Amygdala (tissue), 56 donors: Measurements from ENCODE around the gene BIRC2.

ENCODE experiments used
- DNase-seq, 56 donors: peaks; one replicate each; lab custom pipeline; 2025; lab: John Stamatoyannopoulos, UW

Gene BIRC2

DNA sequence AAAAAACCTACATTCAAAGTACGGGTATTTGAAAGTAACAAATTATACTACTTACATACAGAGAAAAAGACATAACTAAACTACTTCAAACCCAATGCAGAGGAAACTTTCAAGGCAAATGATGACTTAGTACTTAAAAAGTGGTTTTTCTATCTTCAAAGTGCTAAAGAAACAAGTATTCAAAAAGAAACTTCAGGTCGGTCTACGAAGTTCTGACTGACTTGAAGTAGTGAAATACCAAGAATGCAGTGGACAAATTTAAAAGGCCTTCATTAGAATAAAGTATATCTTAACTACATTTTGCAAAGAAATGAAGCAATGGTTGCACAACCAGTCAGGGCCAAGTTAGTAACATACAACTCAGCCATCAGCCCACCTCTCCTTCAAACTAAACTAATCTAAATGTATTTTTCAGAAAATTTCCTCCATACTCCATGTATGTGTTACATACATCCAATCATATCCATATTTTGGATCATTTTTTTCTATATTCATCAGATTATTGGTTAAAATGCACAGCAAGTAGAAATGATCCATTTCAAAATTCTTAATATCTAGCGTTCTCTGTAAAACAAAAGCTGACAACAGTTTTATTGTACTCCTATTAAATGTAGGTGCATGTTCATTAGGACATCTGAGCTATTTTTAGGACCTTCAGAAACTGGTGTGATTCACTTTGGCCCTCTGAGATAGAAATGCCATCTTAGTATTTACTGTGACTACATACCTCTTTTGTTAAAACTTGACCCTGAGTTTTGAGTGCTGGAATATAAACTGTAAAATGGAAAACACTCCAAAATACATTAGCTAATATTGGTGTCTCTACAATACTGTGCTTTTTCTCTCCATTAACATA lies 49.9 kb downstream of the BIRC2 start:
- no peak for DNase-seq

DNA sequence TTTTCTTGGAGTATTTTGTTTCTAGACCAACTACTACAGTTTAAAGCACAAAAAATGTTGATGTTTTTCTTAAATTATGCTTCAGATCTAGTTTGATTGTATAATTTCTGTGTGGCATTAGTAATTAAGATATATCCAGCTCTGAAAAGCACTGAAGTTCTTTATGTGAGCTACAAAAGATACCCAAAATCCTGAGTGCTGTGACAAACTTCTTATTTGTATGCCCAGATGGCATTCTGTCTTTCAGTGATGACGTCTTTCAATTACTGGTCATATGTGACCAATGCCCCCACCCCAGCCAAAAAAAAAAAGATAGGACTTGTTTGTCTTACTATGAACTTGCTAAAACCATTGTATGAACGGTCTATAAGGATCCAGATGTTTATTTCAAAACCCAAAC lies 51.3 kb downstream of the BIRC2 start:
- DNase-seq = no peak

DNA sequence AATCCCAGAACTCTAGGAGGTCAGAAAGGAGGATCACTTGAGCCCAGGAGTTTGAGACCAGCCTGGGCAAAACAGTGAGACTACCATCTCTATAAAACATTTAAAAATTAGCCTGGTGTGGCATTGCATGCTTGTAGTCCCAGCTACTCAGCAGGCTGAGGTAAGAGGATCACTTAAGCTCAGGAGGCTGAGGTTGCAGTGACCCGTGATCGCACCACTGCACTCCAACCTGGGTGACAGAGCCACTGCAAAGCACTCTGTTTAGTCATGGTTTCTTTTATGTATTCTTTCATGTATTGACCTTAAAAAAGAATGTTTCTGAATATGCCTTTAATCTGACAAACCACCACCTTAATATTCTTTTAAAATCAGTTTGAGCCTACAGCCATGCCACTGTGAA lies 52.2 kb downstream of the BIRC2 start:
- DNase-seq = no peak

DNA sequence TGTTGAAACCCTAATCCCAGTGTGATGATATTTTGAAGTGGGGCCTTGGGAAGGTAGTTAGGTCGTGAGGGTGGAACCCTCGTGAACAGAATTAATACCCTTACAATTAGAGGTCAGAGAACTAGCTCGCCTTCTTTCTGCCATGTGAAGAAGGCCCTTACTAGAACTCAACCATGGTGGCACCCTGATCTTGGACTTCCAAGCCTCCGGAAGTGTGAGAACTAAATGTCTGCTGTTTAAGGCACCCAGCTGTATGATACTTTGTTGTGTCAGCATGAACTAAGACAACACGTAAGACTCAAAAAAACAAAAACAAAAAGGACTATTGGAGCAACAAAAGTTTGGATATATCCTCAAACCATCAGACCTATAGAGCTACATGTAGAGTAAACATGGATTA lies 53.6 kb downstream of the BIRC2 start:
- DNase-seq = no peak

DNA sequence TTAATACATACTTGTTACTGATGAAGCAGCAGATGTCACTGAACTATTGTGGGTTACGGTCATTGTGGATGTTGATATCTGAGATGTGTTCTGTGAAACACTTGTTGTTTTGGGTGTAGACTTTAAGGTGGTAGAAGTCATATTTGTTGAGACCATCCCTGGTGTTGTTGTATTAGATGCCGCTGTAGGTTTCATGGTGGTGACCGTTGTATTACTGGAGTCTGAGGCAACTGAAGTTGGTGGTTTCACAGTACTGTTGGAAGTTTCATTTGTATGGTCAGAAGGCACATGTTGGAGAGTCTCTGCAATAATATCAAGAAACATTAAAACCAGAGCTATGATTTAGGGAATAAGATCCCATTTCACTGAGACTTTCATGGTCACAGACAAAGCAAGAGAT lies 54.9 kb downstream of the BIRC2 start:
- DNase-seq = no peak

DNA sequence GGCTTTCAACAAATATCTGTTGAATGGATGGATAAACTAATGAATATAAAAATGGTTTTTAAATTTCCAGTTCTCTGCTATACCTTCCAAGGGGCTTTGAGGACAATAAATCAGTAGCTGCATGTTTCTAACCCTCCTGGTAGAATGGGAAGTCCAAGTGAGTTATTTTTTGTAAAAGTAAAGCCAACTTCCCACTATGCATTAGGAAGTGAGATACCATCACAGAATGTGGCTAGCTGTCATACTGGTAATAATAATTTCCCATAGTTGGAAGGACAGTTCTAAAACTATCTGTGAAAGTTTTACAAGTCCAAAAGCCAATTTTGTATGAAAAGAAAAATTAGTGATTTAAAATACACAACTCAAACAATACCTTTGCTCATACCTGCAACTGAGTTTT lies 55.5 kb downstream of the BIRC2 start:
- DNase-seq = no peak

DNA sequence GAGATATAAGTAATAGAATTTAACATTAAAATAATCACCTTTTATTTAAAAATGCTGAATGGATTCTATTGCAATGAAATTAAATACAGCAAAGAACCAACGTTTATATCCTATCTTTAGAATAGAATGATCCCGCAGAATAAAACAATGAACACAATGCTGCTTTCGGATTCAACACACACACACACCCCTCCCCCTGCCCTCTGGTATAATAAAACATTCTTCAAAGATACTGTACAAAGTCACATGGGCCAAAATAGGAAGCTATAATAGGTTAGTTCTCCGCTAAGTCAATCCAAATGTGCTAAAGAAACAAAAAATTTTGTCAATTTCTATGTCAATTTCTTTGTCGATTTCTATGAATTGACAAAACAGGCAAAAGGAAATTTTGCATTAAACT lies 58.5 kb downstream of the BIRC2 start:
- DNase-seq = no peak

DNA sequence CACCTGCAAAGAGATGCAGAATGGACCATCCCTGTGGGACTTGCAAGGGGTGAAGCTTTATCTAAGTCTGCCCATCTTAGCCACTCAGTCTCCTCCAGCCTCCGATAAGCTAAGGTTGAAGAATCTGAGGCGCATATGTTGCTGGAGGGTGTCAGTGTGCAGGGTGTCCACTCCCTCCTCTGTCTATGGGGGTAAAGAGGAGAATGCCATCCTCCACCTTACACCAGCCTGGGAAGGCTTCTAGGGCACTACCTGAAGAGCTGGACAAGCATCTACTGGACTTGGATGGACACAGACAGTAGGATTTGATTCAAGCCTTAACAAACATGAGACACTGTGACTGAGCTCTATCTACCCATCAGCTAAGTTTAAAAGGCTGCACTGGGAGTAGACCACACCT lies 59.1 kb downstream of the BIRC2 start:
- no peak for DNase-seq

DNA sequence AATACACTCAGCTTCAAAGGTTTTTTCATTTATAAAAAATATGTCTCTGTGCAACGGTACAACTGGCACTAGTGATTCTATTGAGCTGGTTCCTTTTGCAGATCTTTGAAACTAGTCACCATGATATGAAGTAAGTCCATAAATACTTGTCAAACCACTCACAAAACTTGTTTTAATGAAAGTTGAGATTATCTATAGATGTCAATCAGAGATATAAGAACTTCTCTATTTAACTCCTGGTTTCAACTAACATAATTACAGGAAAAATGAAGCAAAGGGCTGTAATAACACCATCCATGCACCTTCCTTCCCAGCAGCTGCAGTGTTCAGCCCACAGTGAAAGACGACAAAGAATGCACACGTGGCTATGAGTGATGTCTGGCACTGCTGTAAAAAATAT lies 60.9 kb downstream of the BIRC2 start:
- no peak for DNase-seq

DNA sequence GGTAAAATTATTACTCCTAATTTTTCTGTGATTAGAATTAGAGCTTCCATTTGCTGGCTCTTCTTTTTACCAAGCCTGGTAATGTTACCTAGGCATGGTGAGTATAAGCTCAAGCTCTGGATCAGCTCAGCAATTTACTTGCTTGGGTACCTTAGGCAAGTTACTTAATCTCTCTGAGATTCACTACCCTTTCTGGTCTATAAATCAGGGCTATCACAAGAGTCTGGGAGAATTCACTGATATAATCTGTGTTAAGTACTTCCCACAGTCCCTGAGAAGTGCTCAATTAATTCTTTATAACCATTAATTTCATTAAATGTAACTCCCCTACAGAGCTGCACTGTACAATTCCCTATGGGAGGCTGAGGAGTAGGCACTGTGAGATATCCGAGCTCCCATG lies 61.3 kb downstream of the BIRC2 start:
- DNase-seq = no peak

DNA sequence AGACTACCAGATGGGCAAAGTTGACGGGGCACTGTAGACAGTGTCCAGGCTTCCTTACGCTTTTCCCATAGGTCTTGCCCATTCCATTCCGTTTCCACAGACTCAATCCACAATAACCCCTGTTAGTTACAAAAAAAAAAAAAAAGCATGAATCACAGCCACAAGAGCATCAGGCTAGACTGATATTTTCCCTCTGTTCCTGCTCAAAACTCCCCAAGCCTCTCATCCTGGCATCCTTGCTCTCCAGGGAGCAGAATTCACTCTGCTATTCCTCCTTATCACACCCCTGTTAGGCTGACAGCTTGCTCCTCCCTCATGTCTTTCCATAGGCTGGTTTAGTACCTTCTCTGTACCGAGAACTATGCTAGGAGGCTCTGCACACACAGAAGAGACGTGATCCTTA lies 63.4 kb downstream of the BIRC2 start:
- no peak for DNase-seq

DNA sequence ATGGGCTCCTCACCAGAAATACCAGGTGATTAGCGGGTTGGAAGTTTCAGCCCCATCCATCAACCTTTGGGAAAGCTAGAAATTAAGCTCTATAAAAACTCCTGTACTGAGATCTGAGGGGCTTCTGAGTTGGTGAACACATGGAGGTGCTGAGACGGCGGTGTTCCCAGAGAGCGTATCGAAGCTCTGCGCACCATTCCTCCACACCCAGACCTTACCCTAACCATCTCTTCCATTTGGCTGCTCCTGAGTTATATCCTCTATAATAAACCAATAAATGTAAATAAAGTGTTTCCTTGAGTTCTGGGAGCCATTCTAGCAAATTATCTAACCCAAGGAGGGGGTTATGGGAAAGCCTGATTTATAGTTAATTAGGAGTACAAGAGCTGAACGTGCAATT lies 64.1 kb downstream of the BIRC2 start:
- no peak for DNase-seq

DNA sequence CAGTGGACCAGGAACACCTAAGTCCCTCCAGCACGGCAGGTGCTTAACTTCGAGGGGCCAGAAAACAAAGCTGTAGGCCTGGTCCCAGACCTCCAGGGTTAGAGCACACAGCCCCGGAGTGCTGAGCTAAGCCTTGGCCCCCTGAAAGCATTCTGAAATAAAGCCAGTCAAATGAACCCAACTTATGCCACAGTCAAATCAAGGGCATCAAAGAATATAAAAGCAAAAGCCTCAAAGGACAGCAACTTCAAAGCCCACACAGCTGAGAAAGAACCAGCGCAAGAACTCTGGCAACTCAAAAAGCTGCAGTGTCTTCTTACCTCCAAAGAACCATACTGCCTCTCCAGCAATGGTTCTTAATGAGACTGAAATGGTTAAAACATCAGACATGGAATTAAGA lies 66.5 kb downstream of the BIRC2 start:
- no peak for DNase-seq

DNA sequence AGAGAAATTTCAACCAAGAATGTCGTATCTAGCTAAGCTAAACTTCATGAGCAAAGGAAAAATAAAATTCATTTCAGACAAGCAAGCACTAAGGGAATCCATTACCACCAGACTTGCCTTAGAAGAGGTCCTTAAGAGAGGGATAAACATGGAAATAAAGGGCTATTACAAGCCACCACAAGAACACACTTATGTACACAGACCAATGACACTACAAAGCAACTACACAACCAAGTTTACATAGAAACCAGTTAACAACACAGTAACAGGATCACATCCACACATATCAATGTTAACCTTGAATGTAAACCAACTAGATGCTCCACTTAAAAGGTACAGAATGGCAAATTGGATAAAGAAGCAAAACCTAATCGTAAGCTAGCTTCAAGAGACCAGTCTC lies 67.5 kb downstream of the BIRC2 start:
- no peak for DNase-seq

DNA sequence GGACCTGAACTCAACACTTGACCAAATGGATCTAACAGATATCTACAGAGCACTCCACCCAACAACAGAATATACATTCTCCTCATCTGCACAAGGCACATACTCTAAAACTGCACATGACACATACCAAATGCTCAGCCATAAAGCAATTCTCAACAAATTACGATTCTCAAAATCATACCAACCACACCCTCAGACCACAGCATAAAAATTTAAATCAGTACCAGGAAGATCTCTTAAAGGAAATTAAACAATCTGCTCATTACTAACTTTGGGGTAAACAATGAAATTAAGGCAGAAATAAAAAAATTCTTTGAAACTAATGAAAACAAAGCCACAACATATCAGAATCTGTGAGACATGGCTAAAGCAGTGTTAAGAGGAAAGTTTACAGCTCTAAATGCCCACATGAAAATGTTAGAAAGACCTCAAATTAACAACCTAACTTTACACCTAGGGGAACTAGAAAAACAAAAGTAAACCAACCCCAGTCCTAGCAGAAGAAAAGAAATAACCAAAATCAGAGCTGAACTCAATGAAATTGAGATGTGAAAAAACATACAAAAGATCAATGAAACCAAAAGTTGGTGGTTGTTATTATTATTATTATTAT lies 68.4 kb downstream of the BIRC2 start:
- no peak for DNase-seq

DNA sequence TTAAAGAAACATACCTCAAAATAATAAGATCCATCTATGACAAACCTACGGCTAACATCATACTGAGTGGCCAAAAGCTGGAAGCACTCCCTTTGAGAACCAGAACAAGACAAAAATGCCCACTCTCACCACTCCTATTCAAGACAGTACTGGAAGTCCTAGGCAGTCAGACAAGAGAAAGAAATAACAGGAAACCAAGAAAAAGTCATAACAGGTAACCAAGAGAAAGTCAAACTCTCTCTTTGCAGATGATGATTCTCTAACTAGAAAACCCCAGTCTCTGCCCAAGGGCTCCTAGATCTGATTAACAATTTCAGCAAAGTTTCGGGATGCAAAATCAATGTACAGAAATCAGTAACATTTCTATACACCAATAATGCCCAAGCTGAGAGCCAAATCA lies 70.0 kb downstream of the BIRC2 start:
- no peak for DNase-seq

DNA sequence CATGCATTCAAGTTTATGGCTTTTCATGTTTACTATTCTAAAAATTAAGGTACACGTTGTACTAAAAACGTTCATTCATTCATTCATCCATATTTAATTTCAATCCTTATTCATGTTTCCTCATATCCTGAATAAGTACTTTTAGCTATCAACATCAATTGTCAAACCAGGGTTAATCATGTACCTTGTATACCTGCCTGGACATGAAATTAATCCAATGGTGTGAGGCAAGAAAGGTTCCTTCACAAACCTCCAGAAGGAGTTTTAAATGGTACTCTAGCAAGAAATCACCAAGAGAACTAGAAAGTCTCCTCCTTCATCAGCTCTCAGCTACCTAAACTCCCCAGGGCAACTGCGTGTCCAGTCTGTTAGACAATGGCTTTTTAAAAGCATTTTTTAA lies 72.2 kb downstream of the BIRC2 start:
- no peak for DNase-seq

DNA sequence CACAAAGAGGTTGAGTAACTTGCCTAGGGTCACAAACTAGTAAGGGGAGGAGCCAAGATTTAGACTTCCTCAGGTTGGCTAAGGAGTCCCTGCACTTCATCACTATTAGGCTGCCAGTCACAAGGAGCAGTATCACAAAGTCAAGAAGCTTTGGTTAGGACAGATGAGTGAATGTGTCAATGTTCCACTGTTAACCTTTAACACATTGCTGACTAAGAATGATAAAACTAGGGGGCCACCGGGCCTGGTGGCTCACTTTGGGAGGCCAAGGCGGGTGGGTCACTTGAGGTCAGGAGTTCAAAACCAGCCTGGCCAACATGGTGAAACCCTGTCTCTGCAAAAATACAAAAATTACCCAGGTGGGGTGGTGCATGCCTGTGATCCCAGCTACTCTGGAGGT lies 73.5 kb downstream of the BIRC2 start:
- DNase-seq = no peak

DNA sequence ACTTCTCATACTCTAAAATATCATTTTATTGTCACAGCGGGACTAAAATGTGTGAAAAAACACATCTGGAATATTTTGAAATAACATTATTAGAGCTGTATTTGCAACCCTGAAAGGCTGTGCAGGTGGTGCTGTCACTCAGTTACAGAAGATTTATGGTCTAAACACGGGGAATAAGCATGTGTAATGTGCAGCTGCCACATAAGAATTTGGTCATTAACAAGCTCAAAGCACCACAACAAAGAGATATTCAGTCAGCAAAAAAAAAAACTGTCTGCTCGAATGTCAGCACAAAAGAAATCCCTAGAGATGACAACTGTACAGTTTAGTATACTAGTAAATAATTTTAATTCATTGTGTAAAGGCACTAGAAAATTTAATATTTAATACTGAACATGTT lies 74.2 kb downstream of the BIRC2 start:
- peak in 10 of 56 donors; percentile 19 to 76 (median 34) for DNase-seq

DNA sequence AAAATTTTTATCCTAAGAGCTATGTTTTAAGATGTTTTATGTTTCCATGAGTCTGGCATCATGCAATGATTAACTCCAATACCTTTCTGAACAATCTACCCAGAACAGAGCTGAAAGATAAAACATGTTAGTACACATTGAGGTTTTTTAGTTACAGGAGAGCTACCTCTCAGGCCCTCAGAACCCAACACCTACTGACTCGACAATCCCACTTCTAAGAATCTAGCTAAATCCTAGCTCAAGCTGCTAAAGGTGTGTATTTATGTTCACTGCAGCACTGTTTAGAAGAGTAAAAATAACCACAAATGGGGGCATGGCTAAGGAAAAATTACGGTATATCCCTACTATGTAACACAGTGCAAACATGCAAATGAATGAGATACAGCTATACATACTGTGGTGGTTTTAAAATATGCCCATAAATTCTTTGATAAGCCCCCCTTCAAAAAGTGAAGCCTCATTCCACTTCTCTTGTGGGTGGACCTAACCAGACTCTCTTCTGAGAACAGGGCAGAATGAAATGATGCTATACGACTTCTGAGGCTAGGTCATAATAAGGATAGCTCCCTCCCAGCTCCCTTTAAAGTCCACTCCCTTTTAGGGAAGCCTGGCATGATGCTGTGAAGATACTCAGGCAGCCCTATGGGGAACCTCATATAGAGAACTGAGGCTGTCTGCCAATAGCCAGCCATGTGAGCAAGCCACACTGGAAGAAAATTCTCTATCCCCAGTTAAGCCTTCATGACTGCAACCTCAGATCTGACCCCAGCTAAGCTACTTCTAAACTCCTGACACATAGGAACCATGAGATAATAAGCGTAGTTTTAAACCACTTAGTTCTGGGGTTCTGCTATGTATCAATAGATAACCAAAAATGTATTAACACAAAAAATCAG lies 76.1 kb downstream of the BIRC2 start:
- DNase-seq = peak in 4 of 56 donors; percentile 9 to 42 (median 21)

DNA sequence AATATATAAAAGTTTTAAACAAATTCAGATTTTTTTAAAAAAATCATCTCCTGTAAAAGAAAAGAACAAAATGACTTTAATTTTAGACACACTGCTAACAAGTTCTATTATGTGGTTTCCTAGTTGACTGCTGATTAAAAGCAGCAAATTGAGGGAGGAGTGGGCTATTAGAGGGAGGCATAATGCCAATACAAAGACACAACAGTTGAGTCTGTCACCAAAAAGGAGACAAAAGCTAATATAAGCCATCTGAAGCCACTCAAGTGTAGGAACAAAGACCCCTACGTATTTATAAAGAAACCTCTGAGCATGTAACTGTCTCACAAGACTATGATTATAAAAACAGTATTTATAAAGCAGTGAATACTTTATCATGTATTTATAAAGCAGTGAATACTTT lies 76.9 kb downstream of the BIRC2 start:
- no peak for DNase-seq
